Loucy (cell line): Measurements from ENCODE around the gene ARFRP1.

ENCODE experiments used
- CTCF ChIP-seq: fragments of 200-600 bp; sonication (generic); conservative IDR thresholded peaks from 2 replicates; pipeline ENCODE4 v1.5.1; 2014; ENCODE audit warnings: mild to moderate bottlenecking, antibody characterized with exemption, low read length
- EZH2phosphoT487 ChIP-seq: fragments of 200-600 bp; IDR thresholded peaks from 2 replicates; pipeline ENCODE4 v1.6.1; 2018; ENCODE audit warnings: antibody characterized with exemption, mild to moderate bottlenecking, moderate library complexity, borderline replicate concordance

GRCh38 chr20:63678071-63678470 is 29.7 kb downstream of the ARFRP1 start:
- TF ChIP-seq EZH2phosphoT487 (no peak), CTCF (no peak)
